Measurements from ENCODE around the gene TMEM69.
"Not testable (repeated sequence)": the region's sequence is repeated elsewhere in the genome, so short reads cannot be mapped to it uniquely, and the experiment has no call there.

Gene TMEM69

DNA sequence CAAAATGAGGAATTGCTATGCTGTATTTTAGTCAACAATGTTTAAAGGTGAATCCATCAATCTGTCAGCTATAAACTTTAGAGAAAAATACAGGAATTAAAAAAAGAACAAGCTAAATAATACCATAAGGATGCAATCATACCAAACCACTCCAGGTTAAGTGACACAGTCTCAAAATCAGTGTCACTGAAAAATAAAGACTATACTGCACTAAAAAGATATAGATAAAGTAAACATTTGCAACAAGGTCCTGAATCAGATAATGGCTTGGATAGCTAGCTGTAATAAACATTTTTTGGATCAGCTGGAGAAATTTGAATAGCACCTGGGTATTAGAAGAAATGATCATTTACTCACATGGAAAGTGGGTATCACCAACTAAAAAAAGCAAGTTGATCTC is 9.5 kb upstream of the TMEM69 start:
- no peak for DNase-seq

DNA sequence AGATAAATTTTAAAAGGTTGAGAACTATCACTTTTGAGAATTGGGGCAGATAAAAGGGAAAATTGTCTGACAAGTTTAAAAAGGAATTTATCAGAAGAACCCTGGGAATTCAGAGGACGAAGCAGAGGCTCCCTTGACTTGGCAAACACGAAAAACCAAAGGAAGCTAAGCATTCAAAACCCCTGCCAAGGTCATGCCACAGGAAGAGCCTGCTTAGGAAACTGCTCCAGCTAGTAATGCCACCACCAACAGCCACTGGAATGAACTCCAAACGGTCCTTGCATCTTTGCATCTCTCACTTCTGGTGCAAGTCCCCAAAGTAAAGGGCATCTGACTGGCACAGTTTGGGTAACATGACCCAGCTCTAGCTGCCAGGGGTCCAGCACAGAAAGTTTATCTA is 8.9 kb upstream of the TMEM69 start:
- no peak for DNase-seq

DNA sequence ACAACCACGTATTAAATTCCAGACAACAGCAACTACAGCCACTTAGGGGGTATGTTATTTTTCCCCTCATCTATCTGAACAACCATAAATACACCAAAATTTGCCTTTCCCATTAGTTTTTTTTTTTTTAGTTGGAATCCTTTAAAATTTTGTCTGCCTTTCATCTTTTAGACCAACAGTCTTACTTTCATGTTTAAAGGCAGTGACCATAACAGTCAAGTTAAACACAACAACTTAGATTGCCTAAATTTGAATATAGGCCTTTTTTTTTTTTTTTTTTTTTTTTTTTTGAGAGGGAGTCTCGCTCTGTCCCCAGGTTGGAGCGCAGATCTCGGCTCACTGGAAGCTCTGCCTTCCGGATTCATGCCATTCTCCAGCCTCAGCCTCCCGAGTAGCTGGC is 5.0 kb upstream of the TMEM69 start:
- DNase-seq = no peak

DNA sequence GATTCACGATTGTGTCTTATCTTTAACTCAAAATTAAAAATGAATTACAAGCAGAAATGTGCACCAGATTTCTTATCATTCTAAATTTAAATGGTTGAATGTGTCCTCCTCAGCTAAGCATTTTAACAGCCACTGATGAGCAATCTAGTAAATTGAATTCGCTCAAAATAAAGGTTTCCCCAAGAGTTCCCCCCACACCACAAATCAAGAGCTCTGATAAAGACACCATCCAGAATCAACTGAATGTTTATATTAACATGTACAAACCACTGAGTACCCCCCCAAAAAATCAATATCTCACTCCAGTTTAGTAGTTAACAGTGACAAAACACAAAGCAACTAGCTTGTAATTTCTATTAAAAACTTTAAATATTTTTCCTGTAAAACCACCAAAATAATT is 3.6 kb upstream of the TMEM69 start:
- DNase-seq = no peak

DNA sequence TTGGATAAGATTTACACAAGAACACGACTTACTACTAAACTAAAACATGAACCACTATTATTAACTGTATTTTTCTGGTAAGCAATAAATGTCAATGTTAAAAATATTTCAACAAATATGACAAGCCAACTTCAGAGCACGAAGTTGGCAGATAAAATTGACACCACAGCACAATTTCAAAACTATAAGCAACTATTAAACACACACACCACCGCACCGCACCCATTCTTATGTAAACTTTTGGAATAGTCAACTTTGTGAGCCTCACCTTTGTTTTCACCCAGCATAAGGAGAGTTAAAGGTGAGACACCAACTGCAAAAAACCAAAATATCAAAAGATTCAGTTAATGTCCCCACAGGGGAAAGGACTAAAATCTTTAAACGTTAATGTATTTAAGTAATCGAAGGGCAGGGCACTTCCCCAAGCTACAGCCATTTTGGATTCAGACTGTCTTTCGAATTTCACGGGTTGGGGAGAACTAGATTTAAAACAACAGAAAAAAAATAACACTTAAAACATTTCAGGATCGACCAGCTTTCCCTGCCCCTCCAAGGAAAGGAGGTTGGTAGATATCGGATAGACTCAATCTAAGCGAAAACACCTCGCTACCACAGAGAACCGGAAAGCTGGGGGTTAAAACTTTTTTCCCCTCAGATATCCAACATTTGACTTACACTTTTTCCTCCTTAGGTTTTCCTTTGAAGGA is 2.5 kb upstream of the TMEM69 start:
- no peak for DNase-seq

DNA sequence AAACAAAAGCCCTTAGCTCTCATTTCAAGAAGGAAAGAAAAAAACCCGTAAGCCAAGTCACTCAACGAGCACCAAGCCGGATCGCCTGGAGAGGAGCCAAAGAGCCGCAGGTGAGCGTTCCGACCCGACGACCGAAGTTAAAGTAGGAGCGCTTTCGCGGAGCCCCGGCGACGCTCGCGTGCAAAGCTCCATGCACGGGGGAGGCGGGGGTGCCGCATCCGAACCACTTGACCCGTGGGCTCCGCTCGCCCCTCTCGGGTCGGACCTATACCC is 2.0 kb upstream of the TMEM69 start:
- DNase-seq = peak; percentile 38 to 52

DNA sequence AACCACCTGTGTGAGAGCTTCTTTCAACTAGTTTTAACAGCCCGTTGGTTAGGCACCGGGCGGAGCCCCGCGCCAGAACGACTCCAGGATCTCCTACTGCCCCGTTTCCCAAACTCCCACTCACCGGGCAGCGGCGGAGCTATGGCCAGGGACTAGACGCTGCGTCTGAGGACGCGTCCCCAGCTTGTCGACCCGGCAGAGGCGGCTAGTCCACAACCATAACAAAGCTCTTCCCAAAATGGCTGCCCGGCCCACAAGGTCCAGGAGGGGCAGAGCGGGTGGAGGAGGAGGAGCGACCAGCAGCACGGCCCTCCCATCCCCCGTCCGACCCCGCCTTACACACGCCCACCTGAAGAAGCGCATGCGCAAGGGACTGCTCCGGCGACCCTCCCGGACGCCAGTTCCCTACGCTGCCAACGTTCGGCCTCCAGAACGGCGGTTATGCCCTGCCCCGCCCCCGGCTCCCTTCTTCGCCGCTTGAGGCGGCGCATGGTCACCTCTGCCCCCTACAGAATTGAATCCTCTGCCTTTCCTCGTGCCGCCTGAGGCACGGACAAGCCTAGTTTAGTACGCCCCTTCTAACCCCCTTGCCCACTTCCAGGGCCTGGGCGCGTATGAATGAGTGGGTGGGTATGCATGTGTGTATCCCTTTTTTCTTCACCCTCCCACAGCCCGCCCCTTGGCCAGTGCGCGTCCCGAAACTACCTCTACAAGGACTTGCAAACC is 1.5 kb upstream of the TMEM69 start, which contains the start of gene GPBP1L1:
TSS of gene GPBP1L1 (minus strand) at position 246 of the 726 bp plus-strand sequence. CDS start 27,446 bp downstream, outside the sequence.
- peak; percentile 85 to 94 for DNase-seq

DNA sequence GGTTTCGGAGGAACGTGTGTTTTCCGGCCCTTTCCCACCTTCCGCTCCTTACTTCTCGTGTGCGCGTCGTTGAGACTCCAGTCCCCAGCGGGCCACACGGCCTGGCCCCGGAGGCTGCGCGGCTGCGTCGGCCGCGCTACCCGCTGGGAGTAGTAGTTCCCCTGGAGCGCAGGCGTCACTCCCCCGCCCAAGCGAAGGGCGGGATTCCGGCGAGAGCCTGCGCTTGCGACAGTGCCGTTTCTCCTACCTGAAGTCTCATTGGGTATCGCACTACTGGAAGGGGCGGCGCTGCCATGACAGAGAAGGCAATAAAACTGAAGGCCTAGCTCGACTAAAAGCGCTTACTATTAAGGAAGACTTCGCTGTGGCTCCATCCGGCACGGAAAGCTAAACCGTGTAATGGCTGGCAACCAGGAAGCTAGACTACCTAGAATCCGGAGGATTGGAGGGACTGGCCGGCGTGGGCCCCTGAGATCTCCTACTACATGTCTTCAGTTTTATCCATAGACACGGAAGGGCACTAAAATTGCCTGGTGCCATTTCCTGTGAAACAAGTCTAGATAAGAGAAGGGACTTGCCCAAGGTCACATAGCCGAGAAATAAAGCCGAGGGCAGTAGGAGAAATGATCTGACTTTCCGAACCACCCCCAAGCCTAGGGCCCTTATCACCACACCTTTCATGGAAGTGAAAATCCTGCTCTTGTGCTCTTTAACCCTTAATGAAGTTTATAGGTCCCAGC is 797 bp upstream of the TMEM69 start:
- peak; percentile 94 to 99 for DNase-seq

DNA sequence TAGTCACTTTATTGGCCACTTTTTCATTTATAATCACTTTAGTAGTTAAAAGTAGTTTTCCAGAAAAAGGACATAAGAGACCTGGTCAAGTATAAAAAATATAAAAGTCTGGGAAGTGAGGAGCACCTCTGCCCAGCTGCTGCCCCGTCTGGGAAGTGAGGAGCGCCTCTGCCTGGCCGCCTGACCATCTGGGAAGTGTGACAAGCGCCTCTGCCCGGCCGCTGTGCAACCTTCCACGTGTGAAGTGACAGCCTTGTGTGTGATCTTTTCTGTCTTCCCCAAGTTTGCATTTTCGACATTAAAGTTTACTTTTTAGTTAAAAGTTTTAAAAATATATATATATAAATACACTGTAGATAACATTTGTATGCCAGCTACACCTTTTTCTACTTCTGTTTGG is 5.8 kb downstream of the TMEM69 start:
- not testable (repeated sequence) for DNase-seq

DNA sequence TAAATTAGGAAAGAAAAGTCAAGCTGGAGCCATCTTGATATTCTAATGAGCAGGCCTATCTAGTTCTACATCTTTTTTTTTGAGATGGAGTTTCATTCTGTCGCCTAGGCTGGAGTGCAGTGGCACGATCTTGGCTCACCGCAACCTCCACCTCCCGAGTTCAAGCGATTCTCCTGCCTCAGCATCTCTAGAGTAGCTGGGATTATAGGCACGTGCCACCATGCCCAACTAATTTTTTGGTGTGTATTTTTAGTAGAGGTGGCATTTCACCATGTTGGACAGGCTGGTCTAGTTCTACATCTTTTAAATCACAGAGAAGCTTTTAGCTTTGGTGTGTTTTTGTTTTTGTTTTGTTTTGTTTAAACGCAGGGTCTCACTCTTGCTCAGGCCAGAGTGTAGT is 6.8 kb downstream of the TMEM69 start:
- DNase-seq = no peak

DNA sequence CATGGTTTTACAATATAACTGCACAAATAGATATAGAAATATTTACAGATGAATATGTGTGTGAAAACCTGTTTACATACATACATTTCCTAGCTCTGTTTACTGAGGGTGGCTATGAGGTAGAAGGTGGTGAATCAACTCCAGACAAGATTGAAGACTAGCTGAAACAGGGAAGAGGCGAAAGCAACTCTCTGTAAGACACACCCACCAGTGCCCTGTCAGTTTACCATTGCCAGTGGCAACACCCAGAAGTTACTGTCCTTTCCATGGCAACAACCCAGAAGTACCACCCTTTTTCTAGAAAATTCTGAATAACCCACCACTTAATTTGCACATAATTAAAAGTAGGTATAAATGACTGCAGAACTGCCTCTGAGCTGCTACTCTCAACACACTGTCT is 16.7 kb downstream of the TMEM69 start:
- no peak for DNase-seq

DNA sequence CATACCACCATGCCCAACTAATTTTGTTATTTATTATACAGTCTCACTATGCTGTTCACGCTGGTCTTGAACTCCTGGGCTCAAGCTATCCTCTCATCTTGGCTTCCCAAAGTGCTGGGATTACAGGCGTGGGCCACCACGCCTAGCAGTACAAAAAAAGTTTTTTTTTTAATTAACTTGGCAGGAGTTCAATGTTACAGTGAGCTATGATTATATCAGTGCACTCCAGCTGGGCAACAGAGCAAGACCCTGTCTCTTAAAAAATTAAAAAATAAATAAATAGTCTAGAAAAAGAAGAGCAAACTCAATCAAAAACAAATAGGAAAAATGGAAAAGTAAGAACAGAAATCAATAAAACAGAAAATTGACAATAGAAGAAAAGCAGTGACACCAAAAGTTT is 25.7 kb downstream of the TMEM69 start:
- DNase-seq = no peak

DNA sequence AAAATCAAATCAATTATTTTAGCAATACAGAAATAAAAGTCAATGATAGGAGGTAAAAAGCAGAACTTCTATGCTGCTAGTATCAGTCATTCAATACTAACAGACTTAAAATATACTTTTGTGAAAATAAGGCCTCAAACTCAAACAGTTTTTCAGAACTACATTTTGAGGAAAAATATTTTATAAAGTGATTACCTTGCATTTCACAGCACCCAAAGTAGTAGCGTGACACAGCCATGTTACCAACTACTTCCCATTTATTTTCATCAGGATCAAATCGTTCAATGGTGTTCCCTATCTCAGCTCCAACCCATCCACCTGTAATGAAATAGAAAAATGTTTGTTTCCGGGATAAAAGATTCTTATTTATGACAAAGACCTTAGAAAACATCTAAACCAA is 28.7 kb downstream of the TMEM69 start:
- no peak for DNase-seq

DNA sequence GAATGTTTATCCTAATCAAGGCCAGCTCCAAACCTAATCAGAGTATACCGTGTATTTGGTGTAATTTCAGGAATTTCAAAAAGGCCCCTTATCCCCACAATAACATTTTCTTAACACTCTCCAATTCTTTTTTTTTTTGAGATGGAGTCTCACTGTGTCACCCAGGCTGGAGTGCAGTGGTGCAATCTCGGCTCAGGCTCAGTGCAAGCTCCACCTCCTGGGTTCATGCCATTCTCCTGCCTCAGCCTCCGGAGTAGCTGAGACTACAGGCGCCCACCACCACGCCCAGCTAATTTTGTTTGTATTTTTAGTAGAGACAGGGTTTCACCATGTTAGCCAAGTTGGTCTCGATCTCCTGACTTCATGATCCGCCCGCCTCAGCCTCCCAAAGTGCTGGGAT is 29.4 kb downstream of the TMEM69 start:
- DNase-seq = not testable (repeated sequence)

DNA sequence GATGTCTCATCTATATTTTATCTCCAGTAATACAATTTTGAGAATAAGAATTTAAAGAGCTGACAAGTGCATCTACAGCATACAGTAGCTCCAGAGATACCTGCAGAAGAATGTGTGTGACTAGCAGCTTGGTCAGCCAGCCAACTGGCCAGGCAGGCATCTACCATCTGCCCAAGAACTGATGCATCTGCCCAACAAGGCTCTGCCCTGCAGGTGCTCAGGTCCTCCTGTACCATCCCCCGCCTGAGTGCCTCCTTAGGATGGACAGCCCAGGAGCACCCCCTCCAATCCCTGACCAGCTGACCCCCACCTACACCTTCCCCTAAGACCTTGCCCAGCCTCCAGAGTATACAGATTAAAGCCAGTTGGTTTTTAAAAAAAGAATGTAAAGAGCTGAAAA is 30.3 kb downstream of the TMEM69 start:
- no peak for DNase-seq

DNA sequence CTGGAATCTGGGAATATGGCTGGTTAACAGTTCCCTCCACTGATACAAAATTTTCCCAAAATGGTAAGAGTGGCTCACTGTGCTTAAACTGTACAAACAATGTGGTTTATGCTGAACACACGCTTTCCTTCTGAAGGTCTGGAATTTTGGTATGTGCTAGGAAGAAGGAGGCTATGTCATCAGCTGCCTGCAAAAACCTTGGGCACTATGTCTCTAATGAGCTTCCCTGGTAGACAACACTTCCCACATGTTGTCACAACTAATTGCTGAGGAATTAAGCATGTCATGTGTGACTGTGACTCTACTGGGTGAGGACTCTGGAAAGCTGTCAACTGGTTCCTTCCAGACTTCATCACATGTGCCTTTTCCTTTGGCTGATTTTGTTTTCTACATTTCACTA is 33.2 kb downstream of the TMEM69 start:
- no peak for DNase-seq

DNA sequence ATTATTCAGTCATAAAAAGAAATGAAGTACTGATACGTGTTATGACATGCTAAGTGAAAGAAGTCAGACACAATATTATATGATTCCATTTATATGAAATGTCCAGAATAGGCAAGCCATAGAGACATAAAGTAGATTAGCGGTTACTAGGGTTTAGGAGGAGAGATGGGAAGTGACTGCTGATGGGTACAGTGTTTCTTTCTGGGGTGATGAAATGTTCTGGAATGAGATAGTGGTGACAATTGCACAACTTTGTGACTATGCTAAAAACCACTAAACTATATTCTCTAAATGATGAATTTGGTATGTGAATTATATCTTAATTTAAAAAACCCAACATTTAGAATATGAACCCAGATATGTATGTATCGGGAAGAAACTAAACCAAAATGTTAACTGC is 34.8 kb downstream of the TMEM69 start:
- no peak for DNase-seq

DNA sequence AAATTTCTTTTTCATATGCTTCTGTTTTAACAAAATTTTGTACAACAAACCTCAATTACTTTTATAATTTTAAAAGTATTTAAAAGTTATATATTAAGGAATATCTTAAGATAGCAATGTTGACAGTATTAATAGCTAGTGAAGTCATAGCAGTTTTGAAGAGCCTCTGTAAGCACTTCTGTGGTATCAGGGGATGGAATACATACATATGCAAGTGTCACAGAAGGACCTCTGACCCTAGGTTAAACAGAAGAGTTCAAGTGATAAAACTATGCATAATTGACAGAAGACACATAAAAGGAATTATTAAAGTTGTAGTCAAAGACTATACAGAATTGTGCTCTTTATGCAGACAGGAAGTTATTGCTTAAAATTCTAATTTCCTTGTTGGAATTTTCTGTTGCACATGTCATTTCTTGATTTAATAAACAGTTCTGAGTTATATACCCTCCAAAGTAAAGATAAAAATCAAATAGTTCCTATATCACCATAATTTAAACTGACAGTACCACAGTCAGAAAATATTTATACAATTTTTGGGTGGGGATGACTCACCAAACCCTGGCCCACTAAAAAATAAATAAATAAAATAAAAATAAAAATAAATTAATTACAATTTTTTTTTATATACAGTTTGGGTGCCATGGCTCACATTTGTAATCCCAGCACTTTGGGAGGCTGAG is 35.4 kb downstream of the TMEM69 start:
- DNase-seq = no peak

DNA sequence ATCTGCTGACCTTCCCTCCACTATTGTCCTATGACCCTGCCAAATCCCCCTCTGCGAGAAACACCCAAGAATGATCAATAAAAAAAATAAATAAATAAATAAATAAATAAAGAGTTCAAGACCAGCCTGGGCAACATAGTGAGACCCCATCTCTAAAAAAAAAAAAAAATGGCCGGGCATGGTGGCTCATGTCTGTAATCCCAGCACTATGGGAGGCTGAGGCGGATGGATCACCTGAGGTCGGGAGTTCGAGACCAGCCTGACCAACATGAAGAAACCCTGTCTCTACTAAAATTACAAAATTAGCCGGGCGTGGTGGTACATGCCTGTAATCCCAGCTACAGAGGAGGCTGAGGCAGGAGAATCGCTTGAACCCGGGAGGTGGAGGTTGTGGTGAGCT is 38.0 kb downstream of the TMEM69 start:
- not testable (repeated sequence) for DNase-seq

DNA sequence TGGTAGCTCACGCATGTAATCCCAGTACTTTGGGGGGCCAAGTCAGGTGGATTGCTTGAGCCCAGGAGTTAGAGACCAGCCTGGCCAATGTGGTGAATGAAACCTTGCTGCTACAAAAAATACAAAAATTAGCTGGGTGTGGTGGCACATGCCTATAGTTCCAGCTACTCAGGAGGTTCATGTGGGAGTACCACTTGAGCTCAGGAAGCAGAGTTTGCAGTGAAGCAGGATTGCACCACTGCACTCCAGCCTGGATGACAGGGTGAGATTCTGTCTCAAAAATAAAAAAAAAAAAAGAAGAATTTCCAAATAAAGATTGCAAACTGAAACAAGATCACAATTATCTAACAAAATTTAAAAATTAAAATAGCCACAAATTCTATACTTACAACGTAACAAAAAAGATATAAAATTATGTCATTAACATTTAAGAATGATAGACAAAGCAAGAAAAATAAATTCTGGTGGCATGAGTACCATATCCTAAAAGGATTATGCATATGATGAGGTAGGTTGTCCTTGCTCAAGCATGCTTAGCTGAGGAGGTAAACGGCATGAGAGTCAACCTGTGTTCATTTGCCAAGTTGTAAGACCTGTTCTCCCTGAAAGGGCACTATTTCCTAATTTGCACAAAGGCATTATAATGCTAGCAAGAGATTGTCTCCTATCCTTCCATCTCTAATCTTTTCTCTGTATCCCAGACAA is 42.2 kb downstream of the TMEM69 start:
- DNase-seq = no peak

DNA sequence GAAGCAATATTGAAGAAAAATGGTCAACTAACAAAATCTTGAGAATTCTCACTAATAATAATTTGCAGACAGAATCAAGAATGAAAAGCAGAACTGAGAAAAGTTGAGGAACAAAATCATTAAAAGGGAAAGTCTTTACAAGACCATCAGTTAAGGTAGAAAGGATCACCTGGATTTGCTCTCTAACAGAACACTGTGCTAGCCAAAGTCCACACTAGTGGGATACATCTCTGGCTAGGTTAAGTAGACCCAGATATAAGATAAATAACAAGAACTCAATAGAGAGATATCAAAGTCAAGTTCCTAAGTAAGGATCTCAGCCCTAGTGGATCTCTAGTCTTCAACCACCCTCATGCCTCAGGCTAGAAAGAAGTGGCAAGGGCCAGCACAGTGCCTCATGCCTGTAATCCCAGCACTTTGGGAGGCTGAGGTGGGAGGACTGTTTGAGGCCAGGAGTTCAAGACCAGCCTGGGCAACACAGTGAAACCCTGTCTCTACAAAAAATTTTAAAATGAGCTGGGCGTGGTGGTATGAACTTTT is 42.9 kb downstream of the TMEM69 start:
- DNase-seq = no peak

DNA sequence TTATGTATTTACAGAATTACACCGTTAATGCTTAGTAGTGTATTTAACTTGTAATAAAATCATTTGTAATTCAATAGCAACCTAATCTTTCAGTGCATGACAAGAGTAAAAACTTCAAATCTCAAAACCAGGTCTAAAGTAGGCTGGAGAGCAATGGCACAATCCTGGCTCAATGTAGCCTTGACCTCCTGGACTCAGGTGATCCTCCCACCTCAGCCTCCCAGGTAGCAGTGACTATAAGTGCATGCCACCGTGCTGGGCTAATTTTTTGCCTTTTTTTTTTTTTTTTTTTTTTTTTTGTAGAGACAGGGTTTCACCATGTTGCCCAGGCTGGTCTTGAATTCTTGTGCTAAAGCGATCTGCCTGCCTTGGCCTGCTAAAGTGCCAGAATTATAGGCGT is 51.2 kb downstream of the TMEM69 start:
- DNase-seq = no peak

Data from NCI-H524 (cell line).